SK-N-SH (cell line): Measurements from ENCODE around the gene MET. TPM values are rescaled to one million over a fixed set of nuclear protein-coding genes. Genes with fewer than 3 reads are reported as not detected.

ENCODE experiments used
- CTCF ChIA-PET: fragments of 300-600, 350-600 bp; formaldehyde crosslinking; extraction: SDS; loops from one replicate; lab custom pipeline; 2021; lab: Yijun Ruan, JAX
- POLR2A ChIA-PET: fragments of 350-600 bp; sonication (Branson Sonifier 250); formaldehyde crosslinking; extraction: SDS; loops from one replicate; lab custom pipeline; 2020; ENCODE audit warnings: antibody characterized with exemption, inconsistent platforms; lab: Yijun Ruan, JAX
- DNase-seq: peaks from one replicate; pipeline ENCODE4 v3.0.0; 2012
- H2AFZ ChIP-seq: fragments of 200-600 bp; sonication (generic); 2 replicates; pipeline ENCODE4 v1.8.1; 2016; ENCODE audit warnings: antibody characterized with exemption, mild to moderate bottlenecking, low read depth
- H3F3A ChIP-seq: fragments of 200-600 bp; sonication (generic); replicated peaks from 2 replicates; pipeline ENCODE3; 2016; ENCODE audit warnings: antibody characterized with exemption, mild to moderate bottlenecking; ENCODE audit not compliant: insufficient read depth
- H3K27ac ChIP-seq, 2 experiments: fragments of 200-500 bp in 1 of 2; fragments of 200-600 bp in 1 of 2; sonication (Bioruptor generic) in 1 of 2; sonication (generic), shearing (Covaris generic) in 1 of 2; 2 replicates each; pipeline versions ENCODE4 v1.5.1 to v1.6.1; 2014 to 2016; ENCODE audit warnings: low read depth in 2 of 2, inconsistent platforms in 1 of 2, low read length in 1 of 2, mild to moderate bottlenecking in 1 of 2, mixed read lengths in 1 of 2
- H3K27me3 ChIP-seq: fragments of 200-600 bp; sonication (generic), shearing (Covaris generic); 2 replicates; pipeline ENCODE4 v1.6.1; 2016; ENCODE audit warnings: mixed run types; ENCODE audit not compliant: insufficient read depth
- H3K36me3 ChIP-seq, 2 experiments: fragments of 200-500 bp in 1 of 2; fragments of 200-600 bp in 1 of 2; sonication (Bioruptor generic) in 1 of 2; sonication (generic) in 1 of 2; replicated peaks in 1 of 2; 2 replicates each; pipeline versions ENCODE3 to v1.5.1; 2014 to 2016; ENCODE audit warnings: low read length in 1 of 2, mild to moderate bottlenecking in 1 of 2; ENCODE audit not compliant: insufficient read depth in 2 of 2, control insufficient read depth in 1 of 2
- H3K4me1 ChIP-seq, 2 experiments: fragments of 200-500 bp in 1 of 2; fragments of 200-600 bp in 1 of 2; sonication (Bioruptor generic) in 1 of 2; sonication (generic), shearing (Covaris generic) in 1 of 2; 2 replicates each; pipeline versions ENCODE4 v1.5.1 to v1.6.1; 2014 to 2016; ENCODE audit warnings: low read depth in 1 of 2, low read length in 1 of 2, mixed run types in 1 of 2; ENCODE audit not compliant: insufficient read depth in 2 of 2, control insufficient read depth in 1 of 2
- H3K4me2 ChIP-seq: fragments of 200-600 bp; sonication (generic), shearing (Covaris generic); 2 replicates; pipeline ENCODE4 v1.6.1; 2017; ENCODE audit warnings: mixed run types
- H3K4me3 ChIP-seq, 2 experiments: fragments of 200-500 bp in 1 of 2; fragments of 200-600 bp in 1 of 2; sonication (Bioruptor generic) in 1 of 2; sonication (generic), shearing (Covaris generic) in 1 of 2; 2 replicates each; pipeline versions ENCODE4 v1.5.1 to v1.8.1; 2014 to 2016; ENCODE audit warnings: low read depth in 2 of 2, inconsistent platforms in 1 of 2, low read length in 1 of 2, mild to moderate bottlenecking in 1 of 2, mixed read lengths in 1 of 2, moderate library complexity in 1 of 2
- H3K79me2 ChIP-seq: fragments of 200-600 bp; sonication (generic); 2 replicates; pipeline ENCODE4 v1.8.1; 2017; ENCODE audit warnings: mild to moderate bottlenecking; ENCODE audit not compliant: insufficient read depth
- H3K9ac ChIP-seq: fragments of 200-600 bp; sonication (generic); 2 replicates; pipeline ENCODE4 v1.6.1; 2017; ENCODE audit warnings: mixed run types
- H3K9me2 ChIP-seq: fragments of 200-600 bp; sonication (generic); 2 replicates; pipeline ENCODE4 v1.6.1; 2017; ENCODE audit warnings: mixed run types
- H3K9me3 ChIP-seq: fragments of 200-600 bp; sonication (generic); 2 replicates; pipeline ENCODE4 v1.6.1; 2017; ENCODE audit warnings: mixed run types, mild to moderate bottlenecking, moderate library complexity
- H4K20me1 ChIP-seq: fragments of 200-600 bp; sonication (generic); 2 replicates; pipeline ENCODE4 v1.6.1; 2017; ENCODE audit warnings: mild to moderate bottlenecking, mixed run types; ENCODE audit not compliant: insufficient read depth
- EP300 ChIP-seq, 2 experiments: IDR thresholded peaks; 2 replicates each; pipeline versions ENCODE4 v1.4.0 to v1.6.1; 2012; ENCODE audit warnings: borderline replicate concordance in 1 of 2, low read depth in 1 of 2, low read length in 1 of 2
- FOSL2 ChIP-seq: IDR thresholded peaks from 2 replicates; pipeline ENCODE4 v1.4.0; 2012; ENCODE audit warnings: low read depth, mild to moderate bottlenecking, moderate library complexity, borderline replicate concordance
- FOXJ3 ChIP-seq: sonication (generic); formaldehyde crosslinking; IDR thresholded peaks from 2 replicates; pipeline ENCODE4 v1.5.1; 2020; ENCODE audit warnings: mild to moderate bottlenecking, missing genetic modification reagents
- GABPA ChIP-seq: IDR thresholded peaks from 2 replicates; pipeline ENCODE4 v1.4.0; 2012; ENCODE audit warnings: low read depth, mild to moderate bottlenecking
- JUND ChIP-seq: IDR thresholded peaks from 2 replicates; pipeline ENCODE4 v1.4.0; 2012
- MAX ChIP-seq: IDR thresholded peaks from 2 replicates; pipeline ENCODE4 v1.4.0; 2012; ENCODE audit warnings: low read depth
- MEF2A ChIP-seq: IDR thresholded peaks from 2 replicates; pipeline ENCODE4 v1.4.0; 2012; ENCODE audit warnings: low read depth, borderline replicate concordance
- MXI1 ChIP-seq: IDR thresholded peaks from 2 replicates; pipeline ENCODE4 v1.6.1; 2012; ENCODE audit warnings: mild to moderate bottlenecking, low read depth, low read length, improper control_type of control experiment
- NFIC ChIP-seq: IDR thresholded peaks from 2 replicates; pipeline ENCODE4 v1.4.0; 2012; ENCODE audit warnings: borderline replicate concordance
- NRF1 ChIP-seq: IDR thresholded peaks from 2 replicates; pipeline ENCODE4 v1.6.1; 2012; ENCODE audit warnings: low read depth, mild to moderate bottlenecking, low read length
- POLR2AphosphoS5 ChIP-seq: IDR thresholded peaks from 2 replicates; pipeline ENCODE4 v1.6.1; 2012; ENCODE audit warnings: low read depth, low read length
- RAD21 ChIP-seq: IDR thresholded peaks from 2 replicates; pipeline ENCODE4 v1.6.1; 2012; ENCODE audit warnings: mild to moderate bottlenecking, low read length
- RFX5 ChIP-seq: IDR thresholded peaks from 2 replicates; pipeline ENCODE4 v1.6.1; 2012; ENCODE audit warnings: mild to moderate bottlenecking, improper control_type of control experiment, low read length
- RXRA ChIP-seq: IDR thresholded peaks from 2 replicates; pipeline ENCODE4 v1.4.0; 2012; ENCODE audit warnings: low read depth, mild to moderate bottlenecking, borderline replicate concordance
- TAF1 ChIP-seq: IDR thresholded peaks from 2 replicates; pipeline ENCODE4 v1.6.1; 2012; ENCODE audit warnings: low read depth, mild to moderate bottlenecking, low read length, moderate library complexity, borderline replicate concordance
- TCF12 ChIP-seq: IDR thresholded peaks from 2 replicates; pipeline ENCODE4 v1.4.0; 2012
- TEAD4 ChIP-seq: IDR thresholded peaks from 2 replicates; pipeline ENCODE4 v1.4.0; 2012; ENCODE audit warnings: mild to moderate bottlenecking, borderline replicate concordance; ENCODE audit not compliant: insufficient read depth
- USF1 ChIP-seq: IDR thresholded peaks from 2 replicates; pipeline ENCODE4 v1.4.0; 2012; ENCODE audit warnings: low read depth, borderline replicate concordance
- YY1 ChIP-seq: IDR thresholded peaks from 2 replicates; pipeline ENCODE4 v1.4.0; 2012; ENCODE audit warnings: low read depth, mild to moderate bottlenecking
- WGBS: methylation state at CpG from one replicate; pipeline ENCODE4 v1.1.6; 2017; ENCODE audit warnings: low lambda C conversion rate; 5-methylcytosine and 5-hydroxymethylcytosine counted together
- polyA plus RNA-seq, 3 experiments: library from polyadenylated mRNA; depleted of rRNA; stranded (reverse); fragments of >200 nt; gene quantifications; 2 replicates each; pipeline ENCODE4 v1.2.3, GENCODE V29; 2012
- TF ChIP-seq, protein P1 (sequence below): IDR thresholded peaks from 2 replicates; pipeline ENCODE4 v1.6.1; 2012; ENCODE audit warnings: mild to moderate bottlenecking, low read depth, low read length, moderate library complexity
- TF ChIP-seq, protein P2 (sequence below): IDR thresholded peaks from 2 replicates; pipeline ENCODE4; 2012
- TF ChIP-seq, protein P3 (sequence below): fragments of 150-350 bp; IDR thresholded peaks from 2 replicates; pipeline ENCODE4 v1.6.1; 2017; ENCODE audit warnings: antibody characterized with exemption, low read length, low read depth, borderline replicate concordance
- TF ChIP-seq, protein P4 (sequence below): IDR thresholded peaks from 2 replicates; pipeline ENCODE4 v1.4.0; 2012; ENCODE audit warnings: low read depth, borderline replicate concordance

MET gene
- polyA plus RNA-seq, 1 of the 3 experiments (the other 2 are of a cell fraction), result 38.7 TPM

DNA sequence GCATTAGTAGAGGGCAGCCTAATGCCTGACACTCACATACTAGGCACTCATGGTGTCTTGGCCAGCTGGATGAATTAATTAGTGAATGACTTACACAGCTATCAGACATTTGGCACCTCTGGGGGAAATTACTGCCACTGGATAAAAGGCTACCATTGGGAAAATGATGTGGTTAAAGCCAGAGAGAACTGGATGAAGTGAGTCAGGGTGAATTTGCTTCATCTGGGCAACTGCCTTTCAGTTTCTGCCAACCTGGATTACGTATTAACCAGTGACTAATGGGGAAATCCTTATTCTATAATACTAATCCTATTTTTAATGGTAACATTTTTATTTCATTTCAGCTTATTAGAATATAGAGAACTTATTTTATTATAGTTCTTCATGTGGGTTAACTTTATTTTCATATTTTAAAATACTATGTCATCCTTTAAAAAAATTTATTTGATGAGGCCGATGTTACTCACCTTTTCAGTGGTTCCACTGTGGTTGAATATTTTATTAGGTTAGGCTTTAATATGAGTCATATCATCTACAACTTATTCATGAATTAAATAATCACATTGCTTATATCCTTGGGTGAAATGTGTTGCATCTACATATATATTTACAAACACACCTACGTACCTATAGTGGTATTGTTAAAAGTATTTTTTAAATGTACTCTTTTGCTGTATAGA lies 104.8 kb downstream of the MET start:
- no peak overlapping the region for H3K4me3 ChIP-seq
- H3K79me2 ChIP-seq, result no peaks in the 10 kb centered on the region
- H3K9me2 ChIP-seq, result no peaks in the 10 kb centered on the region
- no peaks in the 10 kb centered on the region for H3K27me3 ChIP-seq
- peak overlapping the region; percentile 11; the same call in 1 of the 2 replicates for H3K9ac ChIP-seq
- 25% methylated on average over 3 of the region's 3 CpGs for WGBS
- peak; percentile 66 for TF ChIP-seq JUND
- TF ChIP-seq NRF1, result no peak
- TF ChIP-seq, protein P1, sequence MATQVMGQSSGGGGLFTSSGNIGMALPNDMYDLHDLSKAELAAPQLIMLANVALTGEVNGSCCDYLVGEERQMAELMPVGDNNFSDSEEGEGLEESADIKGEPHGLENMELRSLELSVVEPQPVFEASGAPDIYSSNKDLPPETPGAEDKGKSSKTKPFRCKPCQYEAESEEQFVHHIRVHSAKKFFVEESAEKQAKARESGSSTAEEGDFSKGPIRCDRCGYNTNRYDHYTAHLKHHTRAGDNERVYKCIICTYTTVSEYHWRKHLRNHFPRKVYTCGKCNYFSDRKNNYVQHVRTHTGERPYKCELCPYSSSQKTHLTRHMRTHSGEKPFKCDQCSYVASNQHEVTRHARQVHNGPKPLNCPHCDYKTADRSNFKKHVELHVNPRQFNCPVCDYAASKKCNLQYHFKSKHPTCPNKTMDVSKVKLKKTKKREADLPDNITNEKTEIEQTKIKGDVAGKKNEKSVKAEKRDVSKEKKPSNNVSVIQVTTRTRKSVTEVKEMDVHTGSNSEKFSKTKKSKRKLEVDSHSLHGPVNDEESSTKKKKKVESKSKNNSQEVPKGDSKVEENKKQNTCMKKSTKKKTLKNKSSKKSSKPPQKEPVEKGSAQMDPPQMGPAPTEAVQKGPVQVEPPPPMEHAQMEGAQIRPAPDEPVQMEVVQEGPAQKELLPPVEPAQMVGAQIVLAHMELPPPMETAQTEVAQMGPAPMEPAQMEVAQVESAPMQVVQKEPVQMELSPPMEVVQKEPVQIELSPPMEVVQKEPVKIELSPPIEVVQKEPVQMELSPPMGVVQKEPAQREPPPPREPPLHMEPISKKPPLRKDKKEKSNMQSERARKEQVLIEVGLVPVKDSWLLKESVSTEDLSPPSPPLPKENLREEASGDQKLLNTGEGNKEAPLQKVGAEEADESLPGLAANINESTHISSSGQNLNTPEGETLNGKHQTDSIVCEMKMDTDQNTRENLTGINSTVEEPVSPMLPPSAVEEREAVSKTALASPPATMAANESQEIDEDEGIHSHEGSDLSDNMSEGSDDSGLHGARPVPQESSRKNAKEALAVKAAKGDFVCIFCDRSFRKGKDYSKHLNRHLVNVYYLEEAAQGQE, result 0 out of 2 replicates have a peak, but pooled peaks have one; percentile 30
- peak; percentile 84 for TF ChIP-seq TCF12
- TF ChIP-seq MXI1, result no peak
- TF ChIP-seq YY1, result peak; percentile 30; the same call in 1 of the 2 replicates
- TF ChIP-seq, protein P2, sequence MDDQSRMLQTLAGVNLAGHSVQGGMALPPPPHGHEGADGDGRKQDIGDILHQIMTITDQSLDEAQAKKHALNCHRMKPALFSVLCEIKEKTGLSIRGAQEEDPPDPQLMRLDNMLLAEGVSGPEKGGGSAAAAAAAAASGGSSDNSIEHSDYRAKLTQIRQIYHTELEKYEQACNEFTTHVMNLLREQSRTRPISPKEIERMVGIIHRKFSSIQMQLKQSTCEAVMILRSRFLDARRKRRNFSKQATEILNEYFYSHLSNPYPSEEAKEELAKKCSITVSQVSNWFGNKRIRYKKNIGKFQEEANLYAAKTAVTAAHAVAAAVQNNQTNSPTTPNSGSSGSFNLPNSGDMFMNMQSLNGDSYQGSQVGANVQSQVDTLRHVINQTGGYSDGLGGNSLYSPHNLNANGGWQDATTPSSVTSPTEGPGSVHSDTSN, result peak; percentile 84
- TF ChIP-seq RAD21, result no peak
- peak; percentile 48 to 87 for TF ChIP-seq EP300 (IDR thresholded peaks at IDR 0.05; ENCODE audit: borderline replicate concordance in 1 of 2, low read depth in 1 of 2, low read length in 1 of 2)
- no peak for TF ChIP-seq RFX5
- TF ChIP-seq, protein P3, sequence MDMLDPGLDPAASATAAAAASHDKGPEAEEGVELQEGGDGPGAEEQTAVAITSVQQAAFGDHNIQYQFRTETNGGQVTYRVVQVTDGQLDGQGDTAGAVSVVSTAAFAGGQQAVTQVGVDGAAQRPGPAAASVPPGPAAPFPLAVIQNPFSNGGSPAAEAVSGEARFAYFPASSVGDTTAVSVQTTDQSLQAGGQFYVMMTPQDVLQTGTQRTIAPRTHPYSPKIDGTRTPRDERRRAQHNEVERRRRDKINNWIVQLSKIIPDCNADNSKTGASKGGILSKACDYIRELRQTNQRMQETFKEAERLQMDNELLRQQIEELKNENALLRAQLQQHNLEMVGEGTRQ, result no peak
- no peak for TF ChIP-seq GABPA
- TF ChIP-seq RXRA, result peak; percentile 44; the same call in 1 of the 2 replicates
- TF ChIP-seq TEAD4, result peak; percentile 51; the same call in 1 of the 2 replicates
- TF ChIP-seq USF1, result no peak
- TF ChIP-seq, protein P4, sequence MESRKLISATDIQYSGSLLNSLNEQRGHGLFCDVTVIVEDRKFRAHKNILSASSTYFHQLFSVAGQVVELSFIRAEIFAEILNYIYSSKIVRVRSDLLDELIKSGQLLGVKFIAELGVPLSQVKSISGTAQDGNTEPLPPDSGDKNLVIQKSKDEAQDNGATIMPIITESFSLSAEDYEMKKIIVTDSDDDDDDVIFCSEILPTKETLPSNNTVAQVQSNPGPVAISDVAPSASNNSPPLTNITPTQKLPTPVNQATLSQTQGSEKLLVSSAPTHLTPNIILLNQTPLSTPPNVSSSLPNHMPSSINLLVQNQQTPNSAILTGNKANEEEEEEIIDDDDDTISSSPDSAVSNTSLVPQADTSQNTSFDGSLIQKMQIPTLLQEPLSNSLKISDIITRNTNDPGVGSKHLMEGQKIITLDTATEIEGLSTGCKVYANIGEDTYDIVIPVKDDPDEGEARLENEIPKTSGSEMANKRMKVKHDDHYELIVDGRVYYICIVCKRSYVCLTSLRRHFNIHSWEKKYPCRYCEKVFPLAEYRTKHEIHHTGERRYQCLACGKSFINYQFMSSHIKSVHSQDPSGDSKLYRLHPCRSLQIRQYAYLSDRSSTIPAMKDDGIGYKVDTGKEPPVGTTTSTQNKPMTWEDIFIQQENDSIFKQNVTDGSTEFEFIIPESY, result peak; percentile 60; the same call in 1 of the 2 replicates
- no peak for TF ChIP-seq FOXJ3
- peak; percentile 83 for TF ChIP-seq NFIC
- 0 out of 2 replicates have a peak, but pooled peaks have one; percentile 35 for TF ChIP-seq MAX
- peak; percentile 42; the same call in 1 of the 2 replicates for TF ChIP-seq POLR2AphosphoS5
- TF ChIP-seq TAF1, result no peak
- TF ChIP-seq FOSL2, result peak; percentile 46
- 0 out of 2 replicates have a peak, but pooled peaks have one; percentile 32 for TF ChIP-seq MEF2A
- peaks cover 12 to 21% of the 10 kb centered on the region in 2 experiments for H3K36me3 ChIP-seq
- H4K20me1 ChIP-seq, result no peaks in the 10 kb centered on the region
- no peaks in the 10 kb centered on the region for H3K9me3 ChIP-seq
- ChIA-PET CTCF (interaction anchor here (0.8 to 1.1 kb wide), 4 partner anchors 36 to 186 kb away, joined by 3 read pairs; no protein-coding TSS in a partner anchor), POLR2A (no interaction called here)
- DNase-seq, result no peak
- H3K27ac ChIP-seq, result peak overlapping the region; percentile 70 to 74; a peak in 3 of 4 replicates
- peaks cover 4 to 31% of the 10 kb centered on the region in 2 experiments for H3K4me1 ChIP-seq
- peaks cover 28% of the 10 kb centered on the region for H3F3A ChIP-seq
- no peak overlapping the region for H2AFZ ChIP-seq
- H3K4me2 ChIP-seq, result peak overlapping the region; percentile 30; the same call in 1 of the 2 replicates
